ENCODE results near the gene SMURF1.

Gene SMURF1

DNA sequence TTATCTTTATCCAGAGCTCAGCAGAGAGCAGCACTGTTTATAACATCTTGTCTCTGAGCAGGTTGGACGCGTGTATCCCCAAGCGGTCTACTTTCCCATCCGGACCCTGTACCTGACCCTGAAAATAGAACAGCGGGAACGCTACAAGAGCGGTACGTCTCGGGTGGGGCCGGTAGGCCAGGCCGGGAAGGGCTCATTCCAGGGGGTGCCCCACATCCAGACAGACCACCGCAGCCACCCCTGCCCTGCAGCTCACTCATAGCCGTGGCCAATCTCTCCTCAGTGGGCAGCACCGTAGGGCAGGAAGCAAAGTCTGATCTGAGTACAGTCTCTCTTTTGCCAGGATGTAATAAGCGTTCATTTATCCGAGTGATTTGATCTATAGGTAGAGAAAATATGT is 151.8 kb downstream of the SMURF1 start:
- DNase-seq (ENCODE audit: low read depth in 1 of 2, low spot score in 1 of 2): no peak

DNA sequence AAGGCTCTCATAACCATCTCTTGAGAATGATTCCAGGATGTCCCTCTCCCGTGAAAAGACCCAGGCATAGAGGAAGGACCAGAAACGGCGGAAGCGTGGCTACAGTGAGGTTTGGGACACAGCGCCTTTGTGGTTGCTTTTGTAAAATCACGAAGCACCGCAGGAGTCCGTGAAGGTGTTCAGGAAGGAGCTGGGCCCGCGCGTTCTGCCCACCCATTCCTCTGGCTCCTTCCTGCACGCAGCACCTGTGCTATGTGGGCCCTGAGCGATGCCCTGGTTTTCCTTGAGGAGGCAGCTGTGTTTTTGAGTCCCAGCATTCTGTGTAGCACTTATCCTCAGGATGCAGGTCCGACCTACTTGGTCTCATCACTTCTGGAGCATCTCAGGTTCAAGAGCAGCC is 152.8 kb downstream of the SMURF1 start:
- no peak for DNase-seq (ENCODE audit: low read depth in 1 of 2, low spot score in 1 of 2)

DNA sequence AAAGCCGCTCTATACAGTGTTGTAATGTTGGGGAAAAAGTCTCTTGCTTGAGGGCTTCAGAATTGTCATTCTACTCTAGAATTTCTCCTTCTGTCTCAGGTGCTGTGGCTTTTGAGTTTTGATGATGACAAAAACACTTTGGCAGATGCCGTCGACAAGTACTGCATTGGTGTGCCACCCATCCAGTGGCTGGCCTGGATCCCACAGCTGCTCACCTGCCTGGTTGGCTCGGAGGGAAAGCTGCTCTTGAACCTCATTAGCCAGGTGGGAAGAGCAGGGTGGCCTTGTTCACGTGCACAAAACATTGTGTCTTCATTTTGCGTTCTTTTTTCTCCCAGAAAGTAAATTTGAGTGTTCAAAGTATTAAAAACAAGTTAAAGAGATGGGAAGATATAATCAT is 153.6 kb downstream of the SMURF1 start:
- DNase-seq (ENCODE audit: low read depth in 1 of 2, low spot score in 1 of 2): no peak

DNA sequence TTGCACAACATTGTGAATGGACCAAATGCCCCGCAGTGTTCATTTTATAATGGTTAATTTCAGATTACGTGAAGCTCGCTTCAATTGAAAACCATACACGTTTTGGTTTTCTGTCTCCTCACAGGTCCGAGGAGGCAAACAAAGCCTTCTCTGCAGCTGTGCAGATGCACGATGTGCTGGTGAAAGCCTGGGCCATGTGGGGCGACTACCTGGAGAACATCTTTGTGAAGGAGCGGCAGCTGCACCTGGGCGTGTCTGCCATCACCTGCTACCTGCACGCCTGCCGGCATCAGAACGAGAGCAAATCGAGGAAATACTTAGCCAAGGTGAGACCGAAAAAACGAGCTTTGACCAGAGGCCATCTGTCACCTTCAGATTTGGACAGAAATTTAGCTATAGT is 155.3 kb downstream of the SMURF1 start:
- DNase-seq (ENCODE audit: low read depth in 1 of 2, low spot score in 1 of 2): no peak

DNA sequence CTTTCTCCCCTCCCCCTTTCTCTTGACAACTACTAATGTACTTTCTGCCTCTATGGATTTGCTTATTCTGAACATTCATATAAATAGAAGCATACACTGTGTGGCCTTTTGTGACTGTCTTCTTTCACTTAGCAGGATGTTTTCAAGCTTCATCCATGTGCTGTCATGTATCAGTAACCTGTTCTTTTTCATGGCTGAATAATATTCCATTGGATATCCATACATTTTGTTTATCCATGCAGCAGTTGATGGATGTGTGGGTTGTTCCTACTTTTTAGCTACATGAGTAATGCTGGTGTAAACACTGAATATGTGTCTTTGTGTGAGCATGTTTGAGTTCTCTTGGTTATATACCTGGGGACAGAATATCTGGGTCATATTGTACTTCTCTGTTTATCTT is 158.0 kb downstream of the SMURF1 start:
- DNase-seq (ENCODE audit: low read depth in 1 of 2, low spot score in 1 of 2): no peak

DNA sequence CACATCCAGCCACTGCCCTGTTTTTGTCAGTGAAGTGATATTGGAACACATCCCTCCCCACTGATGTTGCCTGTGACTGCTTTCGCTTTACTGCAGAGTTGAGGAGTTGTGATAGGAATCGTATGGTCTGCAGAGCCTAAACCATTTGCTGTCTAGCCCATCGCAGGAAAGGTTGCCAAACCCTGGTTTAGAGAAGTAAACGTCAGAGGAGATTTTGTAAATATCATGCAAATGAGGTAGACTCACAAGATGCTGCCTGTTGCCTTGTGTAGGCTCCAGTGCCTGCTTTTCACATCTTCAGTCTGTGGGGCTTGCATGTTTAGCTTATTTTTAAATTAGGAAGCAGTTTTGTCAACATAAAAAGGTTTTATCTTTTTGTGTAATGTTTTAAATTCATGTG is 158.5 kb downstream of the SMURF1 start:
- DNase-seq (ENCODE audit: low read depth in 1 of 2, low spot score in 1 of 2): no peak

DNA sequence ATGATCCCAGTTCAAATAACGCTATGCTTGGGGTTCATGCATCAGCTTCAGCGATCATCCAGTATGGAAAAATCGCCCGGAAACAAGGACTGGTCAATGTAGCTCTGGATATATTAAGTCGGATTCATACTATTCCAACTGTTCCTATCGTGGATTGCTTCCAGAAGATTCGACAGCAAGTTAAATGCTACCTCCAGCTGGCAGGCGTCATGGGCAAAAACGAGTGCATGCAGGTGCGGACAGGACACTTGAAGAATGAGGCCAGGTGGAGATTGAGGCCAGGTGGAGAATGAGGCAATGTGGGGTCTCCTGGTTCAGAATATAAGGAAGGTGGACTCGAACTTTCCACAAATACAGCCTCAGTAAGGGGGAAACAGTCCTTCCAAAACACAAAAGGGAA is 159.8 kb downstream of the SMURF1 start:
- no peak for DNase-seq (ENCODE audit: low read depth in 1 of 2, low spot score in 1 of 2)

DNA sequence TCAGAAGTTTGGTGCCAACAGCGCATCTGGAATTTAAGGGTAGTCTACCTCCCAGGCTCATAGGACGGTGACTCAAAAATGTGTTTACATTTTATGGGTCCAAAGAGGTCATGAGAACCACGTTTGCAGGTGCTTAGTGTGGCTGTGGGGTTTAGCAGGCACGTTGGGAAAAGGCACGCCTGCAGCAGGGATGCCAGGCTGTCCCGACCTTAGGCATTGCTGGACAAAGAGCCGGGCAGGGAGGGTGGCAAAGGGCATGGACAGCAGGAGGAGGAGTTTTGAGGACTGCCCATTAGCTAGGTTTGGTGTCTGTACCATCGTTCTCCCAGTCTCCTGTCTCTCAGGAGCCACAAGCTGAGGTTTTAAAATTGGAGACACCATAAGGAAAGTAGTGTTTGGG is 161.2 kb downstream of the SMURF1 start:
- DNase-seq (ENCODE audit: low read depth in 1 of 2, low spot score in 1 of 2): no peak

DNA sequence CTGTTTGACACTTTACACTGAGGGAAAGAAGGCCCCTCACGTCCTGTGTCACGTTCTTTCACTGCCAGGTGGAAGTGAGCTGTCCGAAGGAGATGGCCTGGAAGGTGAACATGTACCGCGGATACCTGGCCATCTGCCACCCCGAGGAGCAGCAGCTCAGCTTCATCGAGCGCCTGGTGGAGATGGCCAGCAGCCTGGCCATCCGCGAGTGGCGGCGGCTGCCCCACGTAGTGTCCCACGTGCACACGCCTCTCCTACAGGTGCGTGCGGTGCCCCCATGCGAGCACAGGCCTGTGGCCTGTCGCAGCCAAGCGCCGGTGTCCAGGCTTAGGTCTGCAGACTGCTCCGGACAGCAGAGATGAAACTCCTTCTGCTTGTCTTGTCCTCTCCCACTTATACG is 162.2 kb downstream of the SMURF1 start:
- DNase-seq (ENCODE audit: low read depth in 1 of 2, low spot score in 1 of 2): no peak

DNA sequence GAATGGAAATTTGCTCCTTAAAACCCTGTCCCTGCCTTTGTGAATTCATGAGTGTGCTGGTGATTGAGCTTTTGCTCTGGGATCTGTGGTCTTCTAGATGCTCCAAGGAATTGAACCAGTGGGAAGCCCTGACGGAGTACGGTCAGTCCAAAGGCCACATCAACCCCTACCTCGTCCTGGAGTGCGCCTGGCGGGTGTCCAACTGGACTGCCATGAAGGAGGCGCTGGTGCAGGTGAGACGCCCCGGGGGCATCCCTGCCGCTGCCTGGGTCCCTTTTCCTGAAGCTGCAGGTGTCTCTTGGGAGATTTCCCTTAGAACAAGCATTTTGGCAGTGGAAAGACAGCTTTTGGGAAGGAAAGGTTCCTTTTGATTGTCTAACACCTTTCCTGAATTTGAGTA is 165.2 kb downstream of the SMURF1 start:
- no peak for DNase-seq (ENCODE audit: low read depth in 1 of 2, low spot score in 1 of 2)
